HEK293 (cell line): Measurements from ENCODE around the gene SAE1.

ENCODE experiments used
- BCL11A ChIP-seq: fragments of 450-650 bp; formaldehyde crosslinking; IDR thresholded peaks from 2 replicates; pipeline ENCODE4 v1.5.1; 2016; ENCODE audit warnings: low read depth, missing biosample characterization, missing genetic modification characterization
- GLI4 ChIP-seq: fragments of 450-650 bp; formaldehyde crosslinking; IDR thresholded peaks from 2 replicates; pipeline ENCODE4 v1.5.1; 2016; ENCODE audit warnings: missing biosample characterization, missing genetic modification characterization
- KLF17 ChIP-seq: fragments of 450-650 bp; formaldehyde crosslinking; IDR thresholded peaks from 2 replicates; pipeline ENCODE4 v1.5.1; 2016; ENCODE audit warnings: missing biosample characterization, missing genetic modification characterization
- KLF7 ChIP-seq: fragments of 450-650 bp; formaldehyde crosslinking; IDR thresholded peaks from 2 replicates; pipeline ENCODE4 v1.5.1; 2016; ENCODE audit warnings: missing biosample characterization, missing genetic modification characterization, borderline replicate concordance
- SP7 ChIP-seq: fragments of 450-650 bp; formaldehyde crosslinking; IDR thresholded peaks from 2 replicates; pipeline ENCODE4 v1.5.1; 2016; ENCODE audit warnings: missing biosample characterization, missing genetic modification characterization
- WT1 ChIP-seq: fragments of 450-650 bp; formaldehyde crosslinking; IDR thresholded peaks from 2 replicates; pipeline ENCODE4 v1.5.1; 2016; ENCODE audit warnings: missing biosample characterization, missing genetic modification characterization
- YY2 ChIP-seq: fragments of 450-650 bp; formaldehyde crosslinking; IDR thresholded peaks from 2 replicates; pipeline ENCODE4 v1.5.1; 2016; ENCODE audit warnings: missing biosample characterization, missing genetic modification characterization
- ZBTB20 ChIP-seq: fragments of 450-650 bp; formaldehyde crosslinking; IDR thresholded peaks from 2 replicates; pipeline ENCODE4 v1.5.1; 2016; ENCODE audit warnings: missing biosample characterization, missing genetic modification characterization
- ZBTB48 ChIP-seq: fragments of 450-650 bp; formaldehyde crosslinking; IDR thresholded peaks from 2 replicates; pipeline ENCODE4 v1.5.1; 2016; ENCODE audit warnings: missing biosample characterization, missing genetic modification characterization
- ZFHX2 ChIP-seq: fragments of 450-650 bp; formaldehyde crosslinking; conservative IDR thresholded peaks from 2 replicates; pipeline ENCODE4 v1.5.1; 2016; ENCODE audit warnings: missing biosample characterization, missing genetic modification characterization
- ZNF112 ChIP-seq: fragments of 450-650 bp; formaldehyde crosslinking; IDR thresholded peaks from 2 replicates; pipeline ENCODE4 v1.5.0; 2017; ENCODE audit warnings: missing biosample characterization, missing genetic modification characterization
- ZNF16 ChIP-seq: fragments of 450-650 bp; formaldehyde crosslinking; IDR thresholded peaks from 2 replicates; pipeline ENCODE4 v1.5.1; 2016; ENCODE audit warnings: low read depth, missing biosample characterization, missing genetic modification characterization
- ZNF18 ChIP-seq: fragments of 450-650 bp; formaldehyde crosslinking; IDR thresholded peaks from 2 replicates; pipeline ENCODE4 v1.5.1; 2016; ENCODE audit warnings: missing biosample characterization, missing genetic modification characterization
- ZNF202 ChIP-seq: fragments of 450-650 bp; formaldehyde crosslinking; IDR thresholded peaks from 2 replicates; pipeline ENCODE4 v1.5.1; 2016; ENCODE audit warnings: missing biosample characterization, missing genetic modification characterization, borderline replicate concordance
- ZNF23 ChIP-seq: fragments of 450-650 bp; formaldehyde crosslinking; IDR thresholded peaks from 2 replicates; pipeline ENCODE4 v1.5.1; 2016; ENCODE audit warnings: missing biosample characterization, missing genetic modification characterization, borderline replicate concordance
- ZNF248 ChIP-seq: fragments of 450-650 bp; formaldehyde crosslinking; IDR thresholded peaks from 2 replicates; pipeline ENCODE4 v1.5.1; 2017; ENCODE audit warnings: missing biosample characterization, missing genetic modification characterization
- ZNF366 ChIP-seq: fragments of 450-650 bp; formaldehyde crosslinking; conservative IDR thresholded peaks from 2 replicates; pipeline ENCODE4 v1.5.1; 2016; ENCODE audit warnings: missing biosample characterization, missing genetic modification characterization
- ZNF521 ChIP-seq: fragments of 450-650 bp; formaldehyde crosslinking; IDR thresholded peaks from 2 replicates; pipeline ENCODE4 v1.5.1; 2017; ENCODE audit warnings: missing biosample characterization, mild to moderate bottlenecking, missing genetic modification characterization
- ZNF624 ChIP-seq: fragments of 450-650 bp; formaldehyde crosslinking; IDR thresholded peaks from 2 replicates; pipeline ENCODE4 v1.5.1; 2017; ENCODE audit warnings: missing biosample characterization, missing genetic modification characterization
- ZNF626 ChIP-seq: fragments of 450-650 bp; sonication (Bioruptor Pico); formaldehyde crosslinking; IDR thresholded peaks from 2 replicates; pipeline ENCODE4 v1.5.1; 2018; ENCODE audit warnings: missing biosample characterization, missing genetic modification characterization, inconsistent platforms
- ZNF629 ChIP-seq: fragments of 450-650 bp; formaldehyde crosslinking; IDR thresholded peaks from 2 replicates; pipeline ENCODE4 v1.5.1; 2017; ENCODE audit warnings: missing biosample characterization, missing genetic modification characterization
- ZNF837 ChIP-seq: fragments of 450-650 bp; formaldehyde crosslinking; IDR thresholded peaks from 2 replicates; pipeline ENCODE4 v1.5.1; 2016; ENCODE audit warnings: missing biosample characterization, missing genetic modification characterization
- TF ChIP-seq, protein P1 (sequence below): fragments of 450-650 bp; formaldehyde crosslinking; IDR thresholded peaks from 2 replicates; pipeline ENCODE4 v1.5.1; 2016; ENCODE audit warnings: missing biosample characterization, missing genetic modification characterization
- TF ChIP-seq, protein P2 (sequence below): fragments of 450-650 bp; formaldehyde crosslinking; IDR thresholded peaks from 2 replicates; pipeline ENCODE4 v1.5.1; 2016; ENCODE audit warnings: missing biosample characterization, missing genetic modification characterization
- TF ChIP-seq, protein P3 (sequence below): fragments of 450-650 bp; formaldehyde crosslinking; IDR thresholded peaks from 2 replicates; pipeline ENCODE4 v1.5.1; 2016; ENCODE audit warnings: missing biosample characterization, missing genetic modification characterization, borderline replicate concordance
- TF ChIP-seq, protein P4 (sequence below): fragments of 450-650 bp; formaldehyde crosslinking; IDR thresholded peaks from 2 replicates; pipeline ENCODE4 v1.5.1; 2016; ENCODE audit warnings: missing biosample characterization, missing genetic modification characterization

SAE1 gene

GRCh38 chr19:47243776-47244547, 113.3 kb downstream of the SAE1 start (continued):
- TF ChIP-seq KLF17 (tag by site-specific recombination) (peak; percentile 90), ZNF521 (tag by site-specific recombination) (no peak), SP7 (tag by site-specific recombination) (peak; percentile 92), ZBTB20 (peak; percentile 65; the same call in 1 of the 2 replicates), GLI4 (tag by site-specific recombination) (peak; percentile 97), ZBTB48 (tag by site-specific recombination) (no peak; the same call in 1 of the 2 replicates), ZFHX2 (tag by site-specific recombination) (peak; percentile 85), KLF7 (tag by site-specific recombination) (peak; percentile 80), ZNF624 (no peak), BCL11A (tag by site-specific recombination) (peak; percentile 91), ZNF16 (tag by site-specific recombination) (no peak), ZNF18 (tag by site-specific recombination) (no peak), WT1 (tag by site-specific recombination) (no peak; the same call in 1 of the 2 replicates), ZNF629 (tag by site-specific recombination) (peak; percentile 85), ZNF112 (tag by site-specific recombination) (no peak), ZNF837 (tag by site-specific recombination) (no peak), ZNF626 (tag by site-specific recombination) (no peak), YY2 (tag by site-specific recombination) (peak; percentile 54; the same call in 1 of the 2 replicates), ZNF23 (tag by site-specific recombination) (0 out of 2 replicates have a peak, but pooled peaks have one; percentile 61), ZNF202 (tag by site-specific recombination) (no peak; the same call in 1 of the 2 replicates), ZNF248 (no peak; the same call in 1 of the 2 replicates), ZNF366 (tag by site-specific recombination) (peak; percentile 95)
- TF ChIP-seq, protein P1, sequence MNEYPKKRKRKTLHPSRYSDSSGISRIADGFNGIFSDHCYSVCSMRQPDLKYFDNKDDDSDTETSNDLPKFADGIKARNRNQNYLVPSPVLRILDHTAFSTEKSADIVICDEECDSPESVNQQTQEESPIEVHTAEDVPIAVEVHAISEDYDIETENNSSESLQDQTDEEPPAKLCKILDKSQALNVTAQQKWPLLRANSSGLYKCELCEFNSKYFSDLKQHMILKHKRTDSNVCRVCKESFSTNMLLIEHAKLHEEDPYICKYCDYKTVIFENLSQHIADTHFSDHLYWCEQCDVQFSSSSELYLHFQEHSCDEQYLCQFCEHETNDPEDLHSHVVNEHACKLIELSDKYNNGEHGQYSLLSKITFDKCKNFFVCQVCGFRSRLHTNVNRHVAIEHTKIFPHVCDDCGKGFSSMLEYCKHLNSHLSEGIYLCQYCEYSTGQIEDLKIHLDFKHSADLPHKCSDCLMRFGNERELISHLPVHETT: peak; percentile 83; the same call in 1 of the 2 replicates
- TF ChIP-seq, protein P2, sequence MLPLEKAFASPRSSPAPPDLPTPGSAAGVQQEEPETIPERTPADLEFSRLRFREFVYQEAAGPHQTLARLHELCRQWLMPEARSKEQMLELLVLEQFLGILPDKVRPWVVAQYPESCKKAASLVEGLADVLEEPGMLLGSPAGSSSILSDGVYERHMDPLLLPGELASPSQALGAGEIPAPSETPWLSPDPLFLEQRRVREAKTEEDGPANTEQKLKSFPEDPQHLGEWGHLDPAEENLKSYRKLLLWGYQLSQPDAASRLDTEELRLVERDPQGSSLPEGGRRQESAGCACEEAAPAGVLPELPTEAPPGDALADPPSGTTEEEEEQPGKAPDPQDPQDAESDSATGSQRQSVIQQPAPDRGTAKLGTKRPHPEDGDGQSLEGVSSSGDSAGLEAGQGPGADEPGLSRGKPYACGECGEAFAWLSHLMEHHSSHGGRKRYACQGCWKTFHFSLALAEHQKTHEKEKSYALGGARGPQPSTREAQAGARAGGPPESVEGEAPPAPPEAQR (tag by site-specific recombination): peak; percentile 89; the same call in 1 of the 2 replicates
- TF ChIP-seq, protein P3, sequence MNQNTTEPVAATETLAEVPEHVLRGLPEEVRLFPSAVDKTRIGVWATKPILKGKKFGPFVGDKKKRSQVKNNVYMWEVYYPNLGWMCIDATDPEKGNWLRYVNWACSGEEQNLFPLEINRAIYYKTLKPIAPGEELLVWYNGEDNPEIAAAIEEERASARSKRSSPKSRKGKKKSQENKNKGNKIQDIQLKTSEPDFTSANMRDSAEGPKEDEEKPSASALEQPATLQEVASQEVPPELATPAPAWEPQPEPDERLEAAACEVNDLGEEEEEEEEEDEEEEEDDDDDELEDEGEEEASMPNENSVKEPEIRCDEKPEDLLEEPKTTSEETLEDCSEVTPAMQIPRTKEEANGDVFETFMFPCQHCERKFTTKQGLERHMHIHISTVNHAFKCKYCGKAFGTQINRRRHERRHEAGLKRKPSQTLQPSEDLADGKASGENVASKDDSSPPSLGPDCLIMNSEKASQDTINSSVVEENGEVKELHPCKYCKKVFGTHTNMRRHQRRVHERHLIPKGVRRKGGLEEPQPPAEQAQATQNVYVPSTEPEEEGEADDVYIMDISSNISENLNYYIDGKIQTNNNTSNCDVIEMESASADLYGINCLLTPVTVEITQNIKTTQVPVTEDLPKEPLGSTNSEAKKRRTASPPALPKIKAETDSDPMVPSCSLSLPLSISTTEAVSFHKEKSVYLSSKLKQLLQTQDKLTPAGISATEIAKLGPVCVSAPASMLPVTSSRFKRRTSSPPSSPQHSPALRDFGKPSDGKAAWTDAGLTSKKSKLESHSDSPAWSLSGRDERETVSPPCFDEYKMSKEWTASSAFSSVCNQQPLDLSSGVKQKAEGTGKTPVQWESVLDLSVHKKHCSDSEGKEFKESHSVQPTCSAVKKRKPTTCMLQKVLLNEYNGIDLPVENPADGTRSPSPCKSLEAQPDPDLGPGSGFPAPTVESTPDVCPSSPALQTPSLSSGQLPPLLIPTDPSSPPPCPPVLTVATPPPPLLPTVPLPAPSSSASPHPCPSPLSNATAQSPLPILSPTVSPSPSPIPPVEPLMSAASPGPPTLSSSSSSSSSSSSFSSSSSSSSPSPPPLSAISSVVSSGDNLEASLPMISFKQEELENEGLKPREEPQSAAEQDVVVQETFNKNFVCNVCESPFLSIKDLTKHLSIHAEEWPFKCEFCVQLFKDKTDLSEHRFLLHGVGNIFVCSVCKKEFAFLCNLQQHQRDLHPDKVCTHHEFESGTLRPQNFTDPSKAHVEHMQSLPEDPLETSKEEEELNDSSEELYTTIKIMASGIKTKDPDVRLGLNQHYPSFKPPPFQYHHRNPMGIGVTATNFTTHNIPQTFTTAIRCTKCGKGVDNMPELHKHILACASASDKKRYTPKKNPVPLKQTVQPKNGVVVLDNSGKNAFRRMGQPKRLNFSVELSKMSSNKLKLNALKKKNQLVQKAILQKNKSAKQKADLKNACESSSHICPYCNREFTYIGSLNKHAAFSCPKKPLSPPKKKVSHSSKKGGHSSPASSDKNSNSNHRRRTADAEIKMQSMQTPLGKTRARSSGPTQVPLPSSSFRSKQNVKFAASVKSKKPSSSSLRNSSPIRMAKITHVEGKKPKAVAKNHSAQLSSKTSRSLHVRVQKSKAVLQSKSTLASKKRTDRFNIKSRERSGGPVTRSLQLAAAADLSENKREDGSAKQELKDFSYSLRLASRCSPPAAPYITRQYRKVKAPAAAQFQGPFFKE: no peak
- TF ChIP-seq, protein P4, sequence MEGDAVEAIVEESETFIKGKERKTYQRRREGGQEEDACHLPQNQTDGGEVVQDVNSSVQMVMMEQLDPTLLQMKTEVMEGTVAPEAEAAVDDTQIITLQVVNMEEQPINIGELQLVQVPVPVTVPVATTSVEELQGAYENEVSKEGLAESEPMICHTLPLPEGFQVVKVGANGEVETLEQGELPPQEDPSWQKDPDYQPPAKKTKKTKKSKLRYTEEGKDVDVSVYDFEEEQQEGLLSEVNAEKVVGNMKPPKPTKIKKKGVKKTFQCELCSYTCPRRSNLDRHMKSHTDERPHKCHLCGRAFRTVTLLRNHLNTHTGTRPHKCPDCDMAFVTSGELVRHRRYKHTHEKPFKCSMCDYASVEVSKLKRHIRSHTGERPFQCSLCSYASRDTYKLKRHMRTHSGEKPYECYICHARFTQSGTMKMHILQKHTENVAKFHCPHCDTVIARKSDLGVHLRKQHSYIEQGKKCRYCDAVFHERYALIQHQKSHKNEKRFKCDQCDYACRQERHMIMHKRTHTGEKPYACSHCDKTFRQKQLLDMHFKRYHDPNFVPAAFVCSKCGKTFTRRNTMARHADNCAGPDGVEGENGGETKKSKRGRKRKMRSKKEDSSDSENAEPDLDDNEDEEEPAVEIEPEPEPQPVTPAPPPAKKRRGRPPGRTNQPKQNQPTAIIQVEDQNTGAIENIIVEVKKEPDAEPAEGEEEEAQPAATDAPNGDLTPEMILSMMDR (tag by site-specific recombination): peak; percentile 99
